Subcutaneous abdominal adipose tissue (tissue), 5 donors: ENCODE data around the gene TSPAN16.
A peak's percentile ranks its signal among the peaks of the same experiment; 100 is the strongest.

Experiments
- H3K27ac ChIP-seq: one replicate; pipeline ENCODE4 v1.7.0; 2013; ENCODE audit warnings: low read depth, mild to moderate bottlenecking, inconsistent platforms, low read length, moderate library complexity
- H3K27me3 ChIP-seq, 5 donors: one replicate each; pipeline ENCODE4 v1.7.0; 2013; ENCODE audit warnings: low read length in 5 of 5, inconsistent platforms in 1 of 5; ENCODE audit not compliant: control insufficient read depth in 5 of 5, insufficient read depth in 4 of 5
- H3K36me3 ChIP-seq, 5 donors: one replicate each; pipeline ENCODE4 v1.7.0; 2013; ENCODE audit warnings: low read length in 5 of 5; ENCODE audit not compliant: control insufficient read depth in 5 of 5, insufficient read depth in 5 of 5
- H3K4me1 ChIP-seq, 5 donors: one replicate each; pipeline ENCODE4 v1.7.0; 2013; ENCODE audit warnings: low read length in 5 of 5, mild to moderate bottlenecking in 3 of 5, moderate library complexity in 1 of 5; ENCODE audit not compliant: control insufficient read depth in 5 of 5, insufficient read depth in 5 of 5
- H3K4me3 ChIP-seq, 5 donors: one replicate each; pipeline ENCODE4 v1.7.0; 2013; ENCODE audit warnings: low read length in 5 of 5, low read depth in 1 of 5
- H3K9ac ChIP-seq, 5 donors: one replicate each; pipeline ENCODE4 v1.7.0; 2013; ENCODE audit warnings: low read length in 5 of 5, mild to moderate bottlenecking in 4 of 5, moderate library complexity in 3 of 5
- H3K9me3 ChIP-seq, 5 donors: one replicate each; pipeline ENCODE4 v1.7.0; 2013; ENCODE audit warnings: low read length in 5 of 5; ENCODE audit not compliant: control insufficient read depth in 5 of 5
- donor health status: healthy.
- donor health status: healthy.
- donor health status: healthy.
- donor health status: healthy.
- donor health status: healthy.

Gene TSPAN16

GRCh38 chr19:11267316-11268085, 28.5 kb upstream of the TSPAN16 start:
- peak overlapping the region; percentile 29 for H3K27ac ChIP-seq
- no peaks in the 10 kb centered on the region for H3K36me3 ChIP-seq
- no peaks in the 10 kb centered on the region for H3K27me3 ChIP-seq
- peaks cover 0 to 46% (median 16%) of the 10 kb centered on the region in 5 donors for H3K4me1 ChIP-seq
- H3K4me3 ChIP-seq, result no peak overlapping the region
- H3K9ac ChIP-seq, result no peak overlapping the region
- no peaks in the 10 kb centered on the region for H3K9me3 ChIP-seq

GRCh38 chr19:11268783-11269267, 27.1 kb upstream of the TSPAN16 start:
- H3K27me3 ChIP-seq, result no peaks in the 10 kb centered on the region

GRCh38 chr19:11269408-11269807, 26.6 kb upstream of the TSPAN16 start:
- no peaks in the 10 kb centered on the region for H3K27me3 ChIP-seq
- H3K27ac ChIP-seq, result peak overlapping the region; percentile 81
- H3K9me3 ChIP-seq, result no peaks in the 10 kb centered on the region
- H3K36me3 ChIP-seq, result no peaks in the 10 kb centered on the region
- peaks cover 0 to 36% (median 8%) of the 10 kb centered on the region in 5 donors for H3K4me1 ChIP-seq
- H3K9ac ChIP-seq, result no peak overlapping the region
- H3K4me3 ChIP-seq, result no peak overlapping the region

More at GRCh38 chr19:11268783-11269267, 27.1 kb upstream of the TSPAN16 start:
- Histone ChIP-seq H3K9ac (no peak overlapping the region), H3K4me3 (no peak overlapping the region), H3K27ac (peak overlapping the region; percentile 81), H3K4me1 (peaks cover 0 to 40% (median 11%) of the 10 kb centered on the region in 5 donors), H3K36me3 (no peaks in the 10 kb centered on the region), H3K9me3 (no peaks in the 10 kb centered on the region)

- no peak overlapping the region for H3K27ac ChIP-seq
- no peaks in the 10 kb centered on the region for H3K27me3 ChIP-seq
- no peak overlapping the region for H3K9ac ChIP-seq
- no peaks in the 10 kb centered on the region for H3K36me3 ChIP-seq
- no peaks in the 10 kb centered on the region for H3K9me3 ChIP-seq
- H3K4me3 ChIP-seq, result no peak overlapping the region
- peaks cover 0 to 22% (median 4%) of the 10 kb centered on the region in 5 donors for H3K4me1 ChIP-seq
These were observed 22.7 kb upstream of the TSPAN16 start for GRCh38 chr19:11273296-11273695.

GRCh38 chr19:11273989-11274388, 22.0 kb upstream of the TSPAN16 start:
- no peaks in the 10 kb centered on the region for H3K36me3 ChIP-seq
- no peak overlapping the region for H3K9ac ChIP-seq
- H3K4me3 ChIP-seq, result no peak overlapping the region
- H3K27me3 ChIP-seq, result no peaks in the 10 kb centered on the region
- no peaks in the 10 kb centered on the region for H3K9me3 ChIP-seq
- peaks cover 0 to 20% (median 0%) of the 10 kb centered on the region in 5 donors for H3K4me1 ChIP-seq
- H3K27ac ChIP-seq, result no peak overlapping the region

GRCh38 chr19:11274533-11275086, 21.4 kb upstream of the TSPAN16 start:
- Histone ChIP-seq H3K27me3 (no peaks in the 10 kb centered on the region), H3K9me3 (no peaks in the 10 kb centered on the region), H3K4me3 (no peak overlapping the region), H3K27ac (no peak overlapping the region), H3K4me1 (peaks cover 0 to 18% (median under 1%) of the 10 kb centered on the region in 5 donors), H3K36me3 (no peaks in the 10 kb centered on the region), H3K9ac (no peak overlapping the region)

- no peaks in the 10 kb centered on the region for H3K27me3 ChIP-seq
These were observed 17.3 kb upstream of the TSPAN16 start for GRCh38 chr19:11278670-11279069.

GRCh38 chr19:11279505-11280236, 16.3 kb upstream of the TSPAN16 start:
- Histone ChIP-seq H3K27me3 (no peaks in the 10 kb centered on the region), H3K27ac (no peak overlapping the region), H3K4me1 (peaks cover 0 to 16% (median 1%) of the 10 kb centered on the region in 5 donors), H3K36me3 (no peaks in the 10 kb centered on the region), H3K4me3 (no peak overlapping the region), H3K9ac (no peak overlapping the region), H3K9me3 (no peaks in the 10 kb centered on the region)

More at GRCh38 chr19:11278670-11279069, 17.3 kb upstream of the TSPAN16 start:
- no peak overlapping the region for H3K4me3 ChIP-seq
- no peak overlapping the region for H3K27ac ChIP-seq
- H3K36me3 ChIP-seq, result no peaks in the 10 kb centered on the region
- H3K4me1 ChIP-seq, result peaks cover 0 to 16% (median 1%) of the 10 kb centered on the region in 5 donors
- no peak overlapping the region for H3K9ac ChIP-seq
- H3K9me3 ChIP-seq, result no peaks in the 10 kb centered on the region

GRCh38 chr19:11281356-11282049, 14.5 kb upstream of the TSPAN16 start:
- H3K27ac ChIP-seq, result no peak overlapping the region
- no peaks in the 10 kb centered on the region for H3K27me3 ChIP-seq

More at GRCh38 chr19:11281356-11282049, 14.5 kb upstream of the TSPAN16 start:
- H3K4me3 ChIP-seq, result no peak overlapping the region
- H3K9ac ChIP-seq, result no peak overlapping the region
- no peaks in the 10 kb centered on the region for H3K9me3 ChIP-seq
- H3K4me1 ChIP-seq, result peaks cover 0 to 16% (median 1%) of the 10 kb centered on the region in 5 donors
- H3K36me3 ChIP-seq, result no peaks in the 10 kb centered on the region
